NCI-H748 (cell line): ENCODE data around the gene CSPG4.
A peak's percentile ranks its signal among the peaks of the same experiment; 100 is the strongest.
"Not testable (repeated sequence)": the region's sequence is repeated elsewhere in the genome, so short reads cannot be mapped to it uniquely, and the experiment has no call there.

Experiments used
- DNase-seq: peaks from one replicate; lab custom pipeline; 2025; ENCODE audit not compliant: unreplicated experiment; lab: John Stamatoyannopoulos, UW

Gene CSPG4, protein sequence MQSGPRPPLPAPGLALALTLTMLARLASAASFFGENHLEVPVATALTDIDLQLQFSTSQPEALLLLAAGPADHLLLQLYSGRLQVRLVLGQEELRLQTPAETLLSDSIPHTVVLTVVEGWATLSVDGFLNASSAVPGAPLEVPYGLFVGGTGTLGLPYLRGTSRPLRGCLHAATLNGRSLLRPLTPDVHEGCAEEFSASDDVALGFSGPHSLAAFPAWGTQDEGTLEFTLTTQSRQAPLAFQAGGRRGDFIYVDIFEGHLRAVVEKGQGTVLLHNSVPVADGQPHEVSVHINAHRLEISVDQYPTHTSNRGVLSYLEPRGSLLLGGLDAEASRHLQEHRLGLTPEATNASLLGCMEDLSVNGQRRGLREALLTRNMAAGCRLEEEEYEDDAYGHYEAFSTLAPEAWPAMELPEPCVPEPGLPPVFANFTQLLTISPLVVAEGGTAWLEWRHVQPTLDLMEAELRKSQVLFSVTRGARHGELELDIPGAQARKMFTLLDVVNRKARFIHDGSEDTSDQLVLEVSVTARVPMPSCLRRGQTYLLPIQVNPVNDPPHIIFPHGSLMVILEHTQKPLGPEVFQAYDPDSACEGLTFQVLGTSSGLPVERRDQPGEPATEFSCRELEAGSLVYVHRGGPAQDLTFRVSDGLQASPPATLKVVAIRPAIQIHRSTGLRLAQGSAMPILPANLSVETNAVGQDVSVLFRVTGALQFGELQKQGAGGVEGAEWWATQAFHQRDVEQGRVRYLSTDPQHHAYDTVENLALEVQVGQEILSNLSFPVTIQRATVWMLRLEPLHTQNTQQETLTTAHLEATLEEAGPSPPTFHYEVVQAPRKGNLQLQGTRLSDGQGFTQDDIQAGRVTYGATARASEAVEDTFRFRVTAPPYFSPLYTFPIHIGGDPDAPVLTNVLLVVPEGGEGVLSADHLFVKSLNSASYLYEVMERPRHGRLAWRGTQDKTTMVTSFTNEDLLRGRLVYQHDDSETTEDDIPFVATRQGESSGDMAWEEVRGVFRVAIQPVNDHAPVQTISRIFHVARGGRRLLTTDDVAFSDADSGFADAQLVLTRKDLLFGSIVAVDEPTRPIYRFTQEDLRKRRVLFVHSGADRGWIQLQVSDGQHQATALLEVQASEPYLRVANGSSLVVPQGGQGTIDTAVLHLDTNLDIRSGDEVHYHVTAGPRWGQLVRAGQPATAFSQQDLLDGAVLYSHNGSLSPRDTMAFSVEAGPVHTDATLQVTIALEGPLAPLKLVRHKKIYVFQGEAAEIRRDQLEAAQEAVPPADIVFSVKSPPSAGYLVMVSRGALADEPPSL (N-terminal part only)

DNA sequence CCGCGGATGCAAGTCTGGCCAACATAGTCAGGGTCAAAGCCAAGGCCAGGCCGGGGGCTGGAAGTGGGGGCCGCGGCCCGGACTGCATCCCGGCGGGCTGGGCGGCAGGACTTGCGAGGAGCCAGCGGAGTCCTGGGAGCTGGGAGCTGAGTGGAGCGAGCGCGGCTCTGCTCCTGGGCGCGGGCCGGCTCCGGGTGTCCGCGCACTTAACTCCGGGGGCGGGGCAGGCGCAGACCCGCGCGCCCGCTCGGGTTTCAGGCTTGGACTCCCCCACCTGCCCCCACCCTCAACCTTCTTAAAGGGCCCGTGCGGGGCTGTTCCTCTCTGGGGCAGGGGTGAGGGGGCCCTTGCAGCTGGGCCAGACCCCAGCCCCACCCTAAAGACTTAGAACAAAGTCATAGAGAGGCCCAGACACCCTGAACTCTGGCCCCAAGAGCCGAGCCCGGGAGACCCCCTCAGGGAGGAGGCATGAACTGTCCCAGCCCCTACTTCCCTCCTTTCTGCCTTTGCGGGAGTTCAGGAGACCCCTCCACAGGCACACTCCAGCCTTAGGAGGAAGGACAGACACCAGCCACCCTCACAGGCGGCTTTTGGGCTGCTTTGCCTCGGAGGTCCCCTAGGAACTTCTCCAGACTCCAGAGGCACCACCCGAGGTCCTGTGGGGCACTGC is at the start of gene CSPG4:
CSPG4 (minus strand) TSS at position 181 of the 670 bp plus-strand sequence; CDS start at position 88, 93 bp downstream.
- peak; percentile 37 for DNase-seq

DNA sequence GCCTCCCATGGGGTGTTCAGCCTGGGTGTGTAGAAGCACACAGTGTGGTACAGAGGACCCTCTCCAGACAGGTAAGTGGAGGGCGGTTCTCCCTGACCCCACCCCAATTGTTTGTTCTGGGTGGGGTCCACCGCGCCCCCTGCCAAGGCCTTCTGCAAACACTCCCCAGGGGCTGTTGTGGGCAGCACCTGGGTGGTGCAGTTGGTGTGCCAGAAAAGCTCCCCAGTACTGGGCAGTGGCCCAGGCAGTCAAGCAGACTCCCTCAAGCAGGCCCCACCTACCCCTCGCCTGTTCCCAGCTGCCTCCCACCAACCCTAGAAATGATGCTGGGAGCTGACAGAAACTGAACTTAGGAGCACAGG is 49.7 kb upstream of the CSPG4 start:
- DNase-seq: not testable (repeated sequence)

DNA sequence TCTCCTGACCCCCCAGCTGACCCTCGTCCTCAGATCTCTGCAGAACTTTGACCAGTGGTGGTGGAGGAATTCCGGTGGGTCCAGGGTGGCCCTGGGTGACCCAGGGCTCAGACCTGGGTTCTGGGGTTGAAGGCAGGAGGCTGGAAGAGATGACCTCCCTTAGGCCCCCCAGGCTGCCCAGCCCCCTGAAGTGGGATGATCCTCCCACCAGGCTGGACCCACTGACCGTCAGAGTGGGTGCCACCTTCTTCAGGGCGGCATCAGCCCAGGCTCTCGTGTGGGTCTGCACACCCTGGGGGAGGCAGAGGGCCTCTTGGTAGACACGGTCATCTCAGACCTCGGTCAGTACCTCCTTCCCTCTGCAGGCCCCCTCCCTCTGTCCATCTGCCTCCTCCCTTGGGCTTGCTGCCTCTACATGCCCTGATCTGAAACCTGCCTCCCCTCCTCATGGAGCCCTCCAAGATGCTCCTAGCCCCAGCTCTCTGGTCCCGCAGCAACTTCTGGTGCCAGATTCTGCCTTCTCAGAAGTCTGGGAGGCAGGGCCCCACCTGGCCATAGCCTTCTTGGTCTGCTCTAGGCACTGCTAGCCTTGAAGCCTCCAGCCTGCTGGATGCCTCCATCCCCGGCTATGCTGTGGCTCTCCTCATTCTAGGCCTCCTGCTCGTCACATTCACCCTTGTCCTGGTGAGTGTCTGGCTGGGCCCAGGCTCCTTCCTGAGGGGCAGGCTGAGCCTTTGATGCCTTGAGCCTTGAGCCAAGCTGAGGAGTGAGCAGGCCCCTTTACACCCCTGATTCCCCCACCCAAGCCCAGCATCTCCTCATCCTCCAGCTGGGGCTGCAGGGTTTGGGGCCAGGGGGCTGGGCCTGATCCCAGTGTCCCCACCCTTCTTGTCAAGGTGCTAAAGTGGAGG is 49.1 kb upstream of the CSPG4 start:
- DNase-seq: no peak

DNA sequence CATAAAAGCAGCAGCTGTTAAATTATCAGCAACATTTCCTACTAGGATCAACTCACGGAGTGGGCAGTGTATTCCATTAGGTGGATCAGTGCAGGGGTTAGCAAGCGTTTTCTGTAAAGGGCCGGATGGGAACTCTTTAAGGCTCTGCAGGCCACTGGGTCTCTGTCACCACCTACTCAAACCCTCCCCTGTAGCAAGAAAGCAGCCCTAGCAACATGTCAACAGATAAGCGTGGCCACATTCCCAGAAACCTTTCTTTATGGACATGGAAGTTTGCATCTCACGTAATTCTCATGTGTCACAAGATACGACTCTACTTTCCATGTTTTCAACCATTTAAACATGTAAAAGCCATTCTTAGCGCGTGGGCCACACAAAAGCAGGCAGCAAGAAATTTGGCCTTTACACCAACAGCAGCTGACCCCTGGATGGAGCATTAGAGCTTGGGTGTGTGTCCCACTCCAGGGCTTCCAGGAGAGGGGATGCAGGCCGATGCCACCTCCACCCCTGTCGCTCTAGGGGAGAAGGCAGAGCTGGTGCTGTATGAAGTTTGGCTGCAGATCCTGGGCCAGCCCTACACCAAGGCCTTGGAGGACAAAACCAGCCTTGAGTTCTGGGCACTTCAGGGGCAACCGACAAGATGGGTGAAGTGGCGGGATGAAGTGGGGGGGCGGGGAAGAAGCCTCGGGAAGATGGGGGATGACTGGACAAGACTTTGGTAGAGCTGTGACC is 48.2 kb upstream of the CSPG4 start:
- DNase-seq: no peak

DNA sequence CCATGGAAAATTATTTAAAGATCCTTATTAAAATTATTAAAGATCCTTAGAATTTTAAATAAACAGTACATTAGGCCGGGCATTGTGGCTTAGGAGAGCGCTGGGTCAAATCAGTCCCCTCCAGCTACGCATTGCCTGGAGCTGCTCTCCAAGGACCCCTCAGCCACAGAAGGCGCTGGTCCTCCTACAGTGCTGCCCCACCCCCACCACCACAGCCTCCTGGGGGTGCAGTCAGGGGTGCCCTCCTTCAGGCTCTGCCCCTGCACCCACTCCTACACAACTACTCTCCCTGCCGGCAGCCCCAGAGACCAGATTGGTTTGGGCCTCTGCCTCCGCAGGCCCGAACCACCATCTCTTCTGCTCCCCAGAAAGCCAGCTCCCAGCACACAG is 47.5 kb upstream of the CSPG4 start:
- DNase-seq: not testable (repeated sequence)

DNA sequence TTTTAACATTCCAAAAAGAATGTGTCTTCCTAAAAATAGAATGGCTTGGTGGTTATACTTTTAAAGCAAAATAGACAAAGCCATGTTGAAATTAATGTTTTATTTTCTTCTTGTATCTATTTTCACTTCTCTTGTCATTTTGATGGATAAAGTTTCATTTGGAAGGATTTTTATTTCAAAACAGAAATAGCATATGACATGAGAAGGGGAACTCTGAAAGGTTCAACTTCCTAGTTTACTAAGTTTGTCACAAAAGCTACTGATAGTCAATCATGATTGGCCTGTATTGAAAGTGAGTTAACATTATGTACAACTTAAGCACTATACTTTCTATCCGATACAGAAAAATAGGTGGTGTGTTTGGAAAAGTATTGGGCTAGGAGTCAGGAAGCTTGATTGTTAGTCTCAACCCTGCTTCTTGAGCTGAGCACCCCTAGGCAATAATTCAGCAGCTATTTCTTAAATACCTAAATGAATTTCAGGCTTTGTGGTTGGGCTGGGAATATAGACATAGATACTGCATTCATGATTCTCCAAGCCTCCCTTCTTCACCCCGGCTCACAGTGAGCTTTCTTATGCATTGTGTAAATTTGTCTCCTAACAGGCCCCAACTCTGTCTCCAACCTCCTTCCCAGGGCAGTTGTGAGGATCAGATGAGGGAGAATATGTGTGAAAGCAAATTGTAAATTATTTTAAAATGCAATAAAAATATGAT is 46.9 kb upstream of the CSPG4 start:
- DNase-seq: no peak

DNA sequence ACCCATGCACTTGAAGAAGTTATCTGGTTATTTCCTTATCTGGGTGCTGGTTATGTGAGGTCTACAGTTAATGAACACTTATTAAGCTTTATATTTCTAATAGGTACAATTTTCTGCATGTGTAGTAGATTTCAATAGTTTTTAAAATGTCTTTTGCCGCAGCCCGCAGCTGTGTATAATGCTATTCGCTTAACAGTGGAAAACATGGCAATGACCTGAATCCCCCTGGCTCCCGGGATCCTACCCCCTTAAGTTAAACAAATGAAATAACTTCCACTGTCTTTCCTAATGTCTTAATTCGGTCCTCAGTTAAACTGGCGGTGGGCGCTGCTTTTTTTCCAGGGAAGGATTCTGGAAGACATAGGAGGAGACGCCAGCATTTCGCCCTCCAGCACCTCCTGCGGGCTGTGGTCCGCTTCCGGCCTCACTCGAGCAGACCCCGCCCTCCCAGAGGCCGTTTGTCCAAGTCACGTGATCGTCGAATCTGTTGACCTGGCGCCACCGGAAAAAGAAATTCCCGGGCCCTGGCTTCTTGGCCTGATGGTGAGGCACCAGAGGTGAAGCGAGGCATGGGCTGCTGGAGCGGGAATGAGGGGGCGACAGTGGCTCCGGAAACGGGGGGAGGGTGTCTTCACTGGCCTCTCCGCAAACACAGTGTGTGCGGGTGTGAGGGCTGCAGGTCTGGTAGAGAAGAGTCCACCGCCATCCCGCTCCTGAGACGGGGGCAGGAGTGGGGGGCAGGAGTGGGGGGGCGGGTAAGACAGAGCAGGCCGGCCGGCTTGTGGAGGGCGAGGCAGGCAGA is 45.6 kb upstream of the CSPG4 start:
- DNase-seq: peak; percentile 90

DNA sequence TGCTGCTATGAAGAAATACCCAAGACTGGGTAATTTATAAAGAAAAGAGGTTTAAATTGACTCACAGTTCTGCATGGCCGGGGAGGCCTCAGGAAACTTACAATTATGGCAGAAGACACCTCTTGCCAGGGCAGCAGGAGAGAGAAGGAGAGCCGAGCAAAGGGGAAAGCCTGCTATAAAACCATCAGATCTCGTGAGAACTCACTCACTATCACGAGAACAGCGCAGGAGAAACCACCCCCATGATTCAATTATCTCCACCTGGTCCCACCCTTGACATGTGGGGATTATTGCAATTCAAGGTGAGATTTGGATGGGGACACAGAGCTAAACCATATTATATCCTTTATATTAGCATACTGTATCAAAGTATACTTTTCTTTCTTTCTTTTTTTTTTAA is 42.2 kb upstream of the CSPG4 start:
- DNase-seq: not testable (repeated sequence)

DNA sequence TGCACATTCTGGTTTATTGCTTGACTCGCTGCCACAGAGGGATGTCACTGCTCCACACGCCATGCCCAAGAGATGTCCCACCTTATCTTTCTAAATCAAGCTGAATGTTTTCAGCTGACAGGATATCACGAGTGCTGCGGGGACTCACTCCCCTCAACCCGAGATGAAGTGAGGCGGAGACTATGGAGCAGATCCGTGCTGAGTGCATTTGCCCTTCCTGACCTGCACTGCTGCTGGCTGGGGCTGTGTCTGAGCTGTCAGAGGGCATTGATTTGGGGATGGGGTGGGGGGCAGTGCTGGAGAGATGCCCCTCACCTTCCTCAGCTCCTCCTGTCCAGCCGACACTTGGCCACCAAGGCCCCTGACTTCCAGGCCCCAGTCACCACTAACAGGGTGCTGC is 40.5 kb upstream of the CSPG4 start:
- no peak for DNase-seq

DNA sequence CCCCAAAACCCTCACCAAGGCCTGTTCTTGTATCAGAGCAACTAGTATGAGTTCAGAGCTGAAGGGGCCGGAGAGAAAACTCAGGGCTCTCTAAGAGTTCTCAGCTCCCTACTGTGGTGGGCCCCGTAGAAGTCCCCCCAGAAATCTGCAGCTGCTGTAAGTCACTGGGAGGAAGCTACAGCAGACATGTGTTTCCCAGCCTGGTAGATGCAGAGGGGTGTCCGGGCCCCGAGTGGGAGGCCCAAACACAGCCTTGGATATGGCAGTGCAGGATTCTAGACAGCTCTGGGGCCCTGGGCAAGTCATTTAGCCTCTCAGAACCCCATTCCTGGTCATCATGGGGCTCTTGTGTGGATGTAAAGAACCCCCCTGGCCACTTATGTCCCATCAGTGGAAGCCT is 39.2 kb upstream of the CSPG4 start:
- DNase-seq: no peak

DNA sequence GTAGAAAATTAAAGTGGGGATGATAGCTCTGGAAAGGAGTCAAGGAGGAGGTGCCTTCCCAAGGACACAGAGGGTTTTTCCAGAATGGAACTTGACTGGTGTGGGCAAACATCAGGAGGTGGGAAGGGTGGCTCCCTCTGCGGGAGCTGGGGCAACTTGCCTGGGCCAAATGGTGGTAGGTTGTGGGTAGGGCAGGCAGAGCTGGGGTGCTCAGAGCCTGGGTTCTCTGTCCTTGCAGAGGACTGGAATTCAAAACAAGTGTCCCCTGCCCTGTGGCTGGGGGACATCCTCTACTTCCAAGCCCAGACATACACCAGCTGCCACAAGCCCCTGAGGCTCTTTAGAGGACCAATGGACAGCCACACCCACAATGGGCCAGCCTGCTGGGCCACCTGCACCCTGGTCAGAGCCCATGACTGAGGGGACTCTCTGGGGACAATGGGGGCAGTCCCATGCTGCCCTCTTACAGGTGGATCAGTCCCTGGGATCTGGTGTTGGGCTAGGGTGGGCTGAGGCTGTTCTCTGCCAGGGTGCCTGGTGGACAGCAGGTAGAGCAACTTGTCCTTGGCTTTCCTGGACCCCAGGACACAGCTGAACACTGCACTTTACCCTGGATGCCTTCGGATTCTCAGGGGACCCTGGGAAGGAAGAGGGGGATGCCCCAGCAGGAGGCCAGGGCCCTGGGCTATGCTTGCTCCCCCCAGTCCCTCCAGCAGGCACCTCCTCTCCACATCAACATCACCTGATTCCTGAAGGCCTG is 38.6 kb upstream of the CSPG4 start:
- no peak for DNase-seq

DNA sequence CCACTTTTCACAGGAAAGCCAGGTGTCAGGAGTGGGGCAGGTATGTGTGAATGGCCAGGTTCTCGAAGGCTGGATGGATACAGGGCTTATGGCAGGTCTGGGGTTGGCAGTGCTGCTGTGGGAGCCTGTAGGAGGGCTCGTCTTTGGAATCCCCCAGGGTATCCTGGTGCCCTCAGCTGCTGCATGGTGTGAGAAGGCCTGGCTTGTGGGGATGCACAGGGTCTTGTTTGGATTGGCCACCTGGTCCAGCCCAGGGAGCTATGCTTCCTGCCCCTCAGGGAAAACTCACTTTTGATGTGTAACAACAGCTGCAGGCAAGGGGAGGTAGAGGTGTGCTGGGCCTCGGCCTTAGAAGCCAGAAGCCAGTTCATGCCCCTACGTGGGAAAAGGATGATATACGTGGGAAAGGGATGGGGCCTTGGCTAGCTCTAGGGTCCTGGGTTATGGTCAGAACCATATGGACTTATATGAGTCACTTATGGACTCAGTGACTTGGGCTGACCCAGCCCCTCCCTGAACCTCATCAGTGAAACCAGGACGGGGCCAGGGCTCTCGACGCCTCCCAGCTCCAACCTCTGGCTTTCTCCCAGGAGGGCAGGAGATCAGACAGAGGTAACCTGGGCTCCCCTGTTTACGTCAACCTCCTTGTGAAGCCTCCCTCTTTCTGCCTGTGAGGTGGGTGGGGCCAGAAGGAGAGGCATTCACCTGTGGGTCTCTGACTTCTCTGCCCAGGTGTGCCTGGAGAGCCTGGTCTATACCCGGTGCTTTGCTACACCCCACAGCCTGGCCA is 37.8 kb upstream of the CSPG4 start:
- no peak for DNase-seq

DNA sequence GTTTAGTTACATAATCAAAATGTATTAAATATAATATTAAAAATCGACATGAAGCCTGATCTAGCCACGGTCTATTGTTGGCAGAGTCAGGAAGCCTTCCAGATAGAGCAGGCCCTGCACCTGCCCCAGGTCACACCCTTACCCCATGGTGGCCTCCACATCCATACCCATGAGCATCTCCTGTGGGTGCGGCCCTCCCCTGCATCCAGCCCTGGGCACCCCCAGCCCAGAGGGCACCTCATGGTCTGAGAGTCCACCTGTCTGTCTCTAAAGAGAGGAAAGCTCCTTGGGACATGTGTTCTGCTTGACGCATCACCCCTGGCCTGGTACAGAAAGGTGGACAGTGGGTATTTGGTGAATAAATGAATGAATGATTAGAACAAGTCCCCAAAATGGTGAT is 37.2 kb upstream of the CSPG4 start:
- DNase-seq: no peak

DNA sequence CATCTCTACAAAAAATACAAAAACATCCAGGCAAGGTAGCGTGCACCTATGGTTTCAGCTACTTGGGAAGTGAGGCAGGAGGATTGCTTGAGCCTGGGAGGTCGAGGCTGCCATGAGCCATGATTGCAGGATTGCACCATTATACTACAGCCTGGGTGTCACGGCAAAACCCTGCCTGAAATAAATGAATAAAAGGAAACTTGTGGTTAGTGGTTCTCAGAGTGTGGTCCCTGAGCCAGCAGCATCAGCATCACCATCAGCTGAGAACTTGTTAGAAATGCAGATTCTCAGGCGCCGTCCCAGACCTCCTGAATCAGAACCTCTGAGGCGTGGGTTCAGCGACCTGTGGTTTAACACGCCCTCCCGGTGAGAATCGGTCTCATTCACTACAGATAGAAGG is 36.2 kb upstream of the CSPG4 start:
- not testable (repeated sequence) for DNase-seq

DNA sequence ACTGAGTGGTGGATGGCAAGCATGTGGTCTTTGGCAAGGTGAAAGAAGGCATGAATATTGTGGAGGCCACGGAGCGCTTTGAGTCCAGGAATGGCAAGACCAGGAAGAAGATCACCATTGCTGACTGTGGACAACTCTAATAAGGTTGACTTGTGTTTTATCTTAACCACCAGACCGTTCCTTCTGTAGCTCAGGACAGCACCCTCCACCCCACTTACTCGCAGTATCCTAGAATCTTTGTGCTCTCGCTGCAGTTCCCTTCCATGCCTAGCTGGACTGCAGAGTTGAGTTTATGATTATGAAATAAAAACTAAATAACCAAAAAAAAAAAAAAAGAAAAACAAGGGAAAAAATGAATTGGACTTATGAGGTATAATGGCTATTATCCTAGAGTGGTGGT is 34.5 kb upstream of the CSPG4 start:
- not testable (repeated sequence) for DNase-seq

DNA sequence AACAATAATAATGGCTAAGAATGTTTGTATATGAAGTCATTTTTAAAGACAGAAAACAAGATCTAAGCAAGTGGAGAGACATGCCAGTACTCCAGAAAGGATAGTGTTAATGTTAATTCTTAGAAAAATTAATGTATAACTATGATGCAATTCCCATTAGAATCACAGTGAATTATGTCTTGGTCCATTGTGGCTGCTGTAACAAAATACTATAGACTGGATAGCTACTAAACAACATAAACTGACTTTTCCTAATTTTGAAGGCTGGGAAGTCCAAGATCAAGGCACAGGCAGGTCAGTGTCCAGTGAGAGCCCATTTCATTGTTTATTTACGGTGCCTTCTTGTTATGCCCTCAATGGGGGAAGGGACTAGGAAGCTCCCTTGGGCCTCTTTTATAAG is 32.7 kb upstream of the CSPG4 start:
- no peak for DNase-seq
